ENCODE results near the gene OSMR.

- TF ChIP-seq CTCF (conservative IDR thresholded peaks at IDR 0.05) (no peak), ZFX (IDR thresholded peaks at IDR 0.05) (no peak)
Measured at GRCh38 chr5:38799556-38800377, 46.0 kb upstream of the OSMR start.

Data from C4-2B (cell line).